HG02642 (cell line): Measurements from ENCODE around the gene C3orf20.
"Not testable (repeated sequence)": the region's sequence is repeated elsewhere in the genome, so short reads cannot be mapped to it uniquely, and the experiment has no call there.

Experiments
- ATAC-seq: cut with Tn5 transposase; IDR thresholded peaks from one replicate; pipeline ENCODE4 v1.9.1; 2021; ENCODE audit warnings: mild to moderate bottlenecking; ENCODE audit not compliant: unreplicated experiment, poor library complexity

C3orf20 gene

DNA sequence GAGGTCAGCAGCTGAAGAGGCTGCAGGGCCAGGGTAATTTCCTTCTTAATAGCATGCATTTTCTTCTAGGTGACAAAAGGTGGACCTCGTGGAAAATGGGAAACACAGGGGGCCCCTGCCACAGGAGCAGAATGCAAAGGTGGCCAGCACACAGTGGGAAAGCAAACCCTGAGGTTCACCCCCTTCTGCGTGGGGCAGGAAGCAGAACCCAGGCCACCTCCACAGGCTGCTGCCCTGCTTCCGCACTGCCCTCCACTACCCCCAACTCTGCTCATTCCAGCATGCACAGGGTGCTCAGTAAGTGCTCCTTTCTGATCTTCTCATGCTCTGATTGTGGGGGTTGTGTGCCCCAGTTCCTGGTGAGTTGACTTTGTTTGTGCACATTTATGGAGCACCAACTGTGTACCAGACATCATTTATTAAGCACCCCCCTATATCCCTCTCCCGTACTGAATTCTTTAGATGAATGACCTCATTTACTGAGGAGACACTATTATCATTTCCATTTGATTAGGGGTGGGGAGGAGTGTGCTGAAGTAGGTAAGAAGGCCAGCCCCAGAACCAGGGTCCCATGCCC is 131.1 kb downstream of the C3orf20 start:
- ATAC-seq = no peak

DNA sequence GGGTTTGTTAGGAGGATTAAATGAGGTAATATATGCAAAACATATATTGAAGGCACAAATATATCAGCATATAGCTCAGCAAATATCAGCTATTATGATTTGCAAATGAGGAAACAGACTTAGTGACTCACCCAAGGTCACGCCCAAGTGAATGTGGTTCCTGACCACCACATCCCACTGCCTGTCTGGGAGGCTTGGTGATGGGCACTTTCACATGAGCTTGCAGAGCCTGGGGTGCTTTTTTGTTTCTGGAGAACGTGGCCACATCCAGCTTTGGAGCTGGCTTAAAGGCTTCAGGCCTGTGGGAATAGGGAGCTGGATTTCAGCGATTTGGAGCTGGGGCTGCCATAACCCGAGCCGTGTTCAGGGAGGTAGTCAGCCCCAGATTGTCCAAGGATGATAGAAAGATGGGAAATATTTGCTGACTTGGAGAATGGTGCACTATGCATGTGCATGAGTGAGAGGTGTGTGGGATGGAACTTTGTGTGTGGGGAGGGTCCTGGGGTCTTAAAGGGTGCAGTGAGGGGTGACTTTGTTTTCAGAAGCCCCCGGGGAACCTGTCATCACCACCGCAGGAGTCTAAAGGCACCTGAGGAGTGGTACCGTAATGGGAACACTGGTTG is 131.8 kb downstream of the C3orf20 start:
- ATAC-seq = no peak

DNA sequence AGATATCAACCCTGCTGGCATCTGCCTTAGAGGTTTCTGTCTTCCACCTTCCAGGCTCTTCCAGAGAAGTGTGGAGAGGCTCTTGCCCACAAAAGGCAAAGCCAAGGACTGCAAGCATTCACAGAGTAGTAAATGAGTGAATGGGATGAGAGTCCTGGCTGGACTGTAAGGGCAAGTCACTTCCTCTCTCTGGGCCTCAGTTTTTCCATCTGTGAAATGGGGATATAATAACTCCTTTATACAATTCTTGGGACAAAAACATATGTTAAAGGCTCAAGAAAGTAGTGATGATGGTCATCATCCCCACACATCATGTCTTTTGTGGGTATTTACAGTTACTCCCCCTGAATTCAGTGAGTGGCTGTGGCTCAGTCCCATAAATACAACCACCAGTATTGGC is 133.1 kb downstream of the C3orf20 start:
- no peak for ATAC-seq

DNA sequence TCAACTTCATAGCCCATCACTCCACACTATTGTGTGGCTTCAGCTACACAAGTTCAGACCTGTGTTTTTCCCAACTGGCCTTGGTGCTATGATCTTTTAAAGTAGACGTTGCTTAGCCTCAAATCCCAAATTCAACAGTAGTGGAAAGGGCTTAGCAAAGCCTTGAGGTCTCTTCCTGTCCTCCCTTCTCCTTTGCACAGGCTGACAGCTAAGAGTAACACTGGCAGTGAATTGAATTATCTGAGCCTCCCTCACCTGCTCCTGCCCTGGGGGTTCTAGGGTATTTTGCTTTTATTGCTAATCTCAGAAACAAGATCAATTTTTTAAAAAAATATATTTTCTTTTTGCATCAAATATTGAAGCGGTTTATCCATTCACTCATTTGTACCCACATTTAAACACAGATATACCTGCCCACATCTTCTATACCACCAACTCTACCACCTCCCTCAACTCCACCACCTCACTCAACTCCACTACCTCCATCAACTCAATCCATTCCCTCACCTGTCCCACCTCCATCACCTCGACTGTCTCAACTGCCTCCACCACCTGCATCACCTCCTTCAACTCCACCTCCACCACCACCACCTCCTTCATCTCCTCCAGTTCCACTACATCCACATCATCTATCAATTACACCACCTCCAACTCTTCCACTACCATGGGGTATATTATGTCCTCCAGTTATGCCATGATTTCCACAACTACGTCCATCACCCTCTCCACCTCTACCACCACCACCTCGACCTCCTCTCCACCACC is 133.7 kb downstream of the C3orf20 start:
- no peak for ATAC-seq

DNA sequence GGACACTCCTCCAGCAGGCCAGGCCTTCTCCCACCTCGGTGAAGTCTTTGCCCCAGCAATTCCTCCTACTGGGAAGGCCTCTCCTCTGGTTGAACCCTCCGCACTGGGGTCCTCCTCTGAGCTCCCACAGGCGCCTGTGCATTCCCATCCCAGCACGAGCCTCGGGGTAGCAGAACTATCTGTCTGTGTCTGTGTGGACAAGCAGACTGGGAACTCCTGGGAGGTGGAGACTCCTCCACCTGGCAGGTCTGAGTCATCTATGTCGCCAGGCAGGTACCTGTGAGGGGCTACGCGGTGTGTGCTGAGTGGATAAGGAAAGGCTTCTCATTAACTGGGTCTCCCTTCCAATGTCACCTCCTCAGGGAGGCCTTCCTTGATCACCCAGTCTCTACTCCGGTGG is 134.7 kb downstream of the C3orf20 start:
- not testable (repeated sequence) for ATAC-seq

DNA sequence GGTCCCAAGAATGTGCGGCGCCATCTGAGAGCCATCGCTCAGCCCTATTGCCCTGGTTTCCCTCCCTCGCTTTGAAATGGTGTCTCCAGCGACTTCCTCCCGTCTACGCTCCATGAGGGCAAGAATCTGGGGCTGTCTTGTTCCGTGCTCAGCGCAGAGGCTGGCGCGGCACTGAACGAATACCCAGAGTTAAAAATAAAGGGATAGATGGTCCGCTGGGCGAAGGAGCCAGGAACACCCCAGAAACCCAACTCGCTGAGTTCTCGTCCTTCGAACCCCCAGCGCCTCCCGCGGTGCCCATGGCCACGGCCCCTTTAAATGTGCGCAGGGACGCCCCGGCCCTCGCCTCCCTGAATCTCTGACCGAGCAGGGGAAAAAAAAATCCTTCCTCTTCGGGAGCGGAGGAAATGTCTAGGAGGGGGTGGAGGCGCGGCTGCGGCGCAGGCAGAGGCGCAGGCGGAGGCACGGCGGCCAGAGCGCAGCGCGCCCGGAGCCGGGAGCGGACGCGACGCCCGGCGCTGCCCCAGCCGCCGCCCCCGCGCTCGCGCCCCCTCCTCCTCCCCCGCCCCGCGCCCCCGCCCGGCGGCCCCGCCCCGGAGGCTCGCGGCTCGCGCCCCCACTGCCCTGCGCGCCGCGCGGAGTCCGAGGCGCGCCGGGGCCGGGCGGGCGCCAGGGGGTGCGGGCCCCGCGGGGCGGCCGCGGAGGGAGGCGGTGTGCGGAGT is 135.3 kb downstream of the C3orf20 start:
- no peak for ATAC-seq

DNA sequence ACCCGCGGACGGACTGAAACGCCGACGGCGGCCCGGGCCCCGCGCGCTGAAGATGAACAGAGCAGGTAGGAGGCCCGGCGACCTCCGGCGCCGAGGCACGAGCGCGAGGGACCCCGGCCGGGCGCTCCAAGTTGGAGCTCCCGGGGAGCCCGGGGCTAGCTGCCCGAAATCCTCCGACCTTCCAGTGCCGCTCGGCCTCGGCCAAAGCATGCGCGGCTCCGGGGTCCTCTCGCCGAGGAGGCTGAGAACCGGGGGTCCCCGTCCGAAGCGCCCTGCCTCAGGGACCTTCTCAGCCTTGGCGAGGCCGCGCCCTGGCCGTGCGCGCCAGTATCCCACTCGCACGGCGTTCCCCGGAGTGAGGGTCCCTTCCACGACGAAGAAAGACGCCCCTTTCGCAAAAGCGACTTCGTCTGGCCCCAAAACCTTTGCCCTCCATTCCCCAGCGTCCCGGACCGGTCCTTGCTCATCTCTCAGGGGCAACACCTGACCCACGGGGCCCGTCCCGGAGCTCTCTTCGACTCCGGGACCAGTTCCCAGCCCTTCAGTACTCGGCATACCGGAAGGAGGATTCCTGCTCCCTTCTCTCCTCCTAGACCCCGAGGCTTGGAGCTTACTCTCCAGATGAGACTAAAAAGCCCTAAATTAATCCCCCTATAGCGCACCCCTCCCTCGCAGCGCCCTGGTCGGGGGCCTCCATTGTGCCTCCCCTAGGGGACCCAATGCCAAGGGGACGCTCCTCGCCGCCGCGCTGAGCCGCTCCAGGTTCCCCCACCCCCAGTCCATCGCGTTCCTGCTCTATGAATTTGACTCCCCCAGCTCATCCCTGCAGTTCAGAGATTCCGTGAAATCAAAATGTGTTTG is 136.1 kb downstream of the C3orf20 start:
- ATAC-seq = no peak

DNA sequence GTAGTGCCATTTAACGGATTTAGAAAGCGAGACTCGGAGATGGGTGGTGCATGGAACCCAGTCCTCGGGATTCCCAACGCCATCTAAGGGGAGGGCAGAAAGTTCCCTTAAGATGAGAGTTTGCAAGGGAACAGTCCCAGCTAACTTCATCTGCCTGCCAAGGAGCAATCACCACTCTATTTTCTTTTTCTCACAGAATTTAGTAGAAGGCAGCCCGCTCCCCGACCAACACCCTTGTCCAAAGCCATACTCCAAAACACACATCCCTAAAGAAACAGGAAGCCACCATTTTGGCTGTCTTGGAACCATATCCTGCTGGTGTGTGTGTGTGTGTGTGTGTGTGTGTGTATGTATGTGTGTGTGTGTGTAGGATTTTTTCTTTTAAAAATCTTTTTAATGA is 136.7 kb downstream of the C3orf20 start:
- no peak for ATAC-seq

DNA sequence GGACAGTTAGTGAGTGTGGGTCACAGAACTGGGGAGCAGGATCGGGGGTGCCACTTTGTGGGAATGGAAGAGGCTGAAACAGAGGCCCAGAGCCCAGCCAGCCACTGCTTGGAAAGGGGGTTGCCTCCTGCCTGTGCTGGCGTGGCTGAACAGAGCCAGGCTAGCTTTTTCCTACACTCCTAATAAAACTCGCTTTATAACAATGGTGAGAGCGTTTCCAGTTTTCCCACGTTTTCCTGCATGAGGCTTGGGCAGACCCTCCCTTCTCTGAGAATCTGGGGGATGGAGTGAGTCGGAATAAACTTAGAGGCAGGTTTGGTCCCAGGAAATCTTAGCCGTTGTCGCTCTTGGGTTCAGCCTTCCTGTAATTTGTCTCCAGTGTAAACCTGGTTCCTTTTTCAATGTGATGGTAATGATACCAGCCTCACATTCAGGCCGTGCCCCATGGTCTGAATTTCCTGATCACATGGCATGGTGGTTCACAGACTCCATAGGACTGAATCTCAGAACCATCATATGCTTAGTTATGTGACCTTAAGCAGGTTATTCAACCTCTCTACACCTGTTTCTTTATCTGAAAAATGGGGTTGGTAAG is 137.4 kb downstream of the C3orf20 start:
- ATAC-seq = no peak

DNA sequence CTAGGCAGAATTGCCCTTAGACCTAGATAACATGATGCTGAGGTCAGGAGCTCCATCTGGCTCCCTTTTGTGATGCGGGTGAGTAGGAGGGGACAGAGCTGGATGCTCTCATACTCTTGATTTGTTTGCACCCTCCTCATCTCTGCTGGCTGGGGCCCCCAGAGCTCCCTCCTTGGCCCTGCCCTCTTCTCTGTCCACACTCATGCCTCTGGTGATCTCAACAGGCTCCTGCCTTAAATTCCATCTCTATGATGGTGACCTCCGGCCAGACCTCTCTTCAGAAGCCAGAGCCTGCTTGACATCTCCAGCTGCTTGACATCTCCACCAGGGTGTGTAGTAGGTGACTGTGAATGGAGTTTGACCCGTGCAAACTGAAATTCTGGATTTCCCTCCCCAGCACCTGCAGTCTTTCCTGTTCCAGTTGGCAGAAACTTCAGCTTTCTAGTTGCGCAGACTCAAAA is 139.5 kb downstream of the C3orf20 start:
- ATAC-seq = no peak

DNA sequence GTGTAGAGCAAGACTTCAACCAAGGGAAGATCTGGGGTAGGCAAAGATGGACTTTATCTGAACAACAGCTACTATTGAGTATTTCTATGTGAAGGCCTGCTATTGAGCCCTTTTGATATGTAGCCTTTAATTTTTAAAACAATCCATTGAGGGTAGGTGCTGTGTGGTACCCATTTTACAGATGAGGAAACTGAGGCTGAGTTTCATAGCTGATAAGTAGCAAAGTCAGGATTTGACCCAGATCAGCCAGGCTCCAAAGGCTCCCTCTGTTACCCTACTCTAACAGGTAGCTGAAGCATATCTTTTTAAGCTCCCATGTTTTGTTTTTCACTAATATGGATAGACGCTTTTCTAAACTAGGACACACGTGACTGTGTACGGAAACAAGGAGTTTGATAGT is 141.4 kb downstream of the C3orf20 start:
- ATAC-seq = no peak

DNA sequence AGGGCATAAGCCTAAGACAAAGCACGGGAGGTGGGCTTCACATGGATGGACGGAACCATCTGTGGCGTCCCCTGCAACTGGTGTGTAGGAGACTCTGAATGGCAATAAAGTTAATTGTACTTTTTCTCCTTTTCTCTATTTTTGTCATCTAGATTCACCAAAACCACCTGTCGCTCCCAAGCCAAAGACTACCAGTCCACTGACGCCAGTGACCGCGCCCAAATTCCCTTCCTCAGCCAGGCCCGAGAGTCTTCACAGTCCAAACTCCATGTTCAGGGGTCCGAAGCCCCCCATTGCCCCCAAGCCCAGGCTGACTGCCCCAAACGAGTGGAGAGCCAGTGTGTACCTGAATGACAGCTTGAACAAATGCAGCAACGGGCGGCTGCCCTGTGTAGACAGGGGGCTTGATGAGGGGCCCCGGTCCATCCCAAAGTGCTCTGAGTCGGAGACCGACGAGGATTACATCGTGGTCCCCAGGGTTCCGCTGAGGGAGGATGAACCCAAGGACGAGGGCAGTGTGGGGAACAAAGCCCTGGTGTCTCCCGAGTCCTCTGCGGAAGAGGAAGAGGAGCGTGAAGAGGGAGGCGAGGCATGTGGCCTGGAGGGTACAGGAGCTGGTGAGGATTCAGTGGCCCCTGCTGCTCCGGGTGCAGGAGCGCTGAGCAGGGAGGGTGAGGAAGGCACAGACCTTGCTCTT is 144.0 kb downstream of the C3orf20 start, which contains the start of gene FGD5:
Gene FGD5, plus strand, starts transcription at position 159 of the 697 bp plus-strand sequence. Its CDS starts 110 bp downstream, at position 269.
- no peak for ATAC-seq

DNA sequence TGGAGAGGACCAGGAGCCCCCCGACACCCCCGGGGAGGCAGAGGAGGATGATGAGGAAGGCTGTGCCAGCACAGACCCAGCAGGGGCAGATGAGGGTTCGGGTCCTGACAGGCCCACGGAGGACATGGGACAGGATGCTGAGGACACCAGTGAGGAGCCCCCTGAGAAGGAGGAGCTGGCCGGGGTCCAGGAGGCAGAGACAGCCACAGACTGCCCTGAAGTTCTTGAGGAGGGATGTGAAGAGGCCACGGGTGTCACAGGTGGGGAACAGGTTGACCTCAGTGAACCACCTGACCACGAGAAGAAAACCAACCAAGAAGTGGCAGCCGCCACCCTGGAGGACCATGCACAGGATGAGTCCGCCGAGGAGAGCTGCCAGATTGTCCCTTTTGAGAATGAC is 144.7 kb downstream of the C3orf20 start:
- no peak for ATAC-seq

DNA sequence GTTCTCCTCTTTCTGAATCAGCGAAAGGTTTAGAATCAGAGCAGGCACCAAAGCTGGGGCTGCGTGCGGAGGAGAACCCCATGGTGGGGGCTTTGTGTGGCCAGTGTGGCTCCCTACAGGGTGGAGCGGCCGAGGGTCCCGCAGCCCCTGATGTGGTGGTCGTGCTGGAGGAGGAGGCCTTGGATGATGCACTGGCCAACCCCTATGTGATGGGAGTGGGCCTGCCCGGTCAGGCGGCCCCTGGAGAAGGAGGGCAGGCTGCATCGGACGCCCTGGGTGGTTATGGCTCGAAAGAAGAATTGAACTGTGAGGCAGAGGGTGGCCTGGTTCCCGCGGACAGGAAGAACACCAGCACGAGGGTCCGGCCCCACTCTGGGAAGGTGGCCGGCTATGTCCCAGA is 145.2 kb downstream of the C3orf20 start:
- no peak for ATAC-seq

DNA sequence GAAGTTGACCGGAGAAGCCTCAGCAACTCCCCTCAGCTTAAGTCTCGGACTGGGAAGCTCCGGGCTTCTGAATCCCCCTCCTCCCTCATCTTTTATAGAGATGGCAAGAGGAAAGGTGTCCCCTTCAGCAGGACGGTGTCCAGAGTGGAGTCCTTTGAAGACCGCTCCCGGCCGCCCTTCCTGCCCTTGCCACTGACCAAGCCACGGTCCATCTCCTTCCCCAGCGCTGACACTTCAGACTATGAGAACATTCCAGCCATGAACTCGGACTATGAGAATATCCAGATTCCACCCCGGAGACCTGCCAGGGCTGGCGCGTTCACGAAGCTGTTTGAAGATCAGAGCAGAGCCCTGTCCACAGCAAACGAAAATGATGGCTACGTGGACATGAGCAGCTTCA is 146.2 kb downstream of the C3orf20 start:
- ATAC-seq = no peak

DNA sequence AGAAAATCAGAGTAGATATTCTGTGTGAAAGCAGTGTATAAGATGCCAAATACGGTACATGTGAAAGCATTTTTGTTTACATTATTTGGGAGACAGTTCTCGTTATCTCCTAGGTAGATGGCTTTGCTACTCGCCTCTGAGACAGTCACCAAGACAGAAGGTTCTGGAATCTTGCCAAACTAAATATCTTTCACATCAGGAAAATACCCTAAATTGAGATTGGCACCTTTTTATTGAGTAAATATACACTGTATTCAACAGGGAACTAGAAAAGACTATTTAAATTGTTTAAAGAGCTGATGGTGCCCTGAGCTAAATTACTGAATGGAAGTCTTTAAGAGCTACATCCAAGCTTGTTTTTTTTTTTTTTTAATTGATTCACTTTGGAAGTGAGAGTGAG is 147.2 kb downstream of the C3orf20 start:
- ATAC-seq = no peak
